ENCODE data around the gene NBPF3.
"Not testable (repeated sequence)": the region's sequence is repeated elsewhere in the genome, so short reads cannot be mapped to it uniquely, and the experiment has no call there.

NBPF3 gene

DNA sequence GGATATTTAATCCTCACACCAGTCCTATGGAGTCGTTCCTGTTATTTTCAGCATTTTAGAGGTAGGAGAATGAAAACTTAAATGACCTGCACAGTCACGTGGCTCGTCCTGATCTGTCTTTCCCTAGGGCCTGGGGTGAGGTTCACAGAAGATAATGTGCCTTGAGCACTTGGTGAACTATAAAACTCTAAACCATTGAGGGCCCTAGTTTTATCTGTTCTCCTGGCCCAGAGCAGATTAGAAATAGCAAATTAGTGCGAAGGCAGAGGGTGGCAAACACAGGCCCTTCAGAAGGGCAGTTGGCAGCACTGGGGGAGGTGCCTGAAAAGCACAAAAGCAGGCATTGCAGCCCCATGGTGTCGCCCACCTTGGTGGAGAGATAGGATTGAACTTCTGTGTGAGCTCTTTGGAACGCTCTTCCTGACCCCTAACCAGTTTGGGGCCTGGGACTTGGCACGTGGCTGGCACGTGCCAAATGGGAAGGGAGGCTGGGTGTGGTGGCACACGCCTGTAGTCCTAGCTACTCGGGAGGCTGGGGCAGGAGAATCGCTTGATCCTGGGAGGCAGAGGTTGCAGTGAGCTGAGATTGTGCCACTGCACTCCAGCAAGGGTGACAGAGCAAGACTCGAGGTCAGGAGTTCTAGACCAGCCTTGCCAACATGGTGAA lies 1.2 kb upstream of the NBPF3 start:
- DNase-seq: not testable (repeated sequence)

DNA sequence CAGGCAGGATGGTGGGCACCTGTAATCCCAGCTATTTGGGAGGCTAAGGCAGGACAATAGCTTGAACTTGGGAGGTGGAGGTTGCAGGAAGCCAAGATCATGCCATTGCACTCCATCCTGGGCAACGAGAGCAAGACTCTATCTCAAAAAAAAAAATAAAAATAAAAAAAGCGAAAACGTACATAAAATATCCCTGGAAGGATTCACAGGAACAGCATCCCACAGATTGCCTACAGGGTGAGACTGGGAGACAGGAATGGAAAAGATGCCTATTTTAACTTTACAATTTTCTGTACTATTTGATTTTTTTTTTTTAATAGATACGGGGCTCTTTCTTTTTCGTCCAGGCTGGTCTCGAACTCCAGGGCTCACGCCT lies 604 bp upstream of the NBPF3 start:
- no peak for DNase-seq

DNA sequence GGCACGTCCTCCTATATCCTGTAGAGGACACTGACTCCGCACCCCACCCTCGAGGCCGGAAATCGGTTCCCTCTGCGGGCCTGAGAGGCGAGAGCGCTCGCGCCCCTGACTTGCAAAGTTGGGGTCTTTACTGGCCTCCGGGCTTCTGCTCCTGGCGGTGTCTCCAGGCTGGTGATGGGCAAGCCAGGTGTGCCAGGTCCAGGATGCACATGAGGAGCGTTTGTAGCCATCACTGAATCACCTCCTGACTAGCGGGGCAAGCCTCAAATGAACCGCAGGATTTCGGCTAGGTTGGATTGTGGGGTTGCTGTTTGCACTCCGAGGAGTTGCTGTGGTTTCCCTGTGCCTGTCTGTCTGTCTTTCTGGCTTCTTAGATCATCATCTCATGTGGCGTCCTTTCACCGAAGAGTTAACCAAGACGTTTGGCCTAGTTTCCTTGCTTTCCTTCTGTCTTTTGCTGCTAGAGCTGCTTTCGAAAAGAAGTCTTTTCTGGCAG lies 741 bp downstream of the NBPF3 start:
- peak; percentile 30 to 48 for DNase-seq

DNA sequence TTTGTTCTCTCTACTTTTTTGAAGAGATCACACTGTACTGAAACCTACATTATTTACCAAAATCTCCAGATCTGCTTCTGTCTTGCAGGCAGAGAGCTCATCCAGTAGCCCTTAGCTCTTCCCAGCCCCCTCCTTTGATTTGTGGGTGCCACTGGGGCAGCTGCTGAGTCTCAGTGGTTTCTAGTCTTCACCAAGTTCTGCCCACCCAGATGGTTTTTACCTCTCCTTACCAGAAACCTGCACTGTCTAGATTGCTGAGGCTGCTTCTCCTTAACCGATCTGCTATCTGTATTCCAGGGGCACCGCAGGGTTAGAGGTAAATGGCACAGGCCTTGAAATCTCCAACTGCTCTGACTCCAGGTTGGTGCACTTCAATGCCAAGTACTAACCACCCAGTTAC lies 6.7 kb downstream of the NBPF3 start:
- DNase-seq: not testable (repeated sequence)

DNA sequence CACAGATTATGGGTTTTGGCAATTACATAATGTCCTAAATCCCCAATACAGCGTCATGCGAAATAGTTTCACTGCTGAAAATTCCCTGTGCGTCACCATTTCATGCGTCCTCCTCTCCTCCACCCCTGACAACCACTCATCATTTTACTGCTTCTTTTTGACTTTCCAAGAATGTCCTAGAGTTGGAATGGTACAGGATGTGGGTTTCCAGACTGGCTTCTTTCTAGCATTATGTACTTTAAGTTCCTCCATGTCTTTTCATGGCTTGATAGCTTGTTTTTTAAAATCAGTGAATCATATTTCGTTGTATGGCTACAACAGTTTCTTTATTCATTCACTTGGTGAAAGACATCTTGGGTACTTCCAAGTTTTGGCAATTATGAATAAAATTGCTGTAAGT lies 7.4 kb downstream of the NBPF3 start:
- DNase-seq: no peak

DNA sequence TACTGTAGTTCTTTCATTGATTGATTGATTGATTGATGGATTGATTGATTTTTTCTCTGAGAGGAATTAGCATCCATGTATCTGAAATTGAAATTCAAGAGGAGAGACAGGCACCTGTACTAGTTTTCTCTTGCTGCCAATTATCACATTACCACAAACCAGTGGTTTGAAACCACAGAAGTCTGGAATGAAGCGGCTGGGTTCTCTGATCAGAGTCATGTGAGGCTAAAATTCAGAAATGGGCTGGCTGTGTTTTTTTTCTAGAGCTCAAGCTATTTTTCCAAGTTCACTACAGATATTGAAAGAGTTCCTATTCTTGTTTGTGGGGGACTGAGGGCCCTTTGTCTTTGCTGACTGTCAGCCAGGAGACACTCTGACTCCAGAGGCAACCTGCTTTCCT lies 10.0 kb downstream of the NBPF3 start:
- no peak for DNase-seq

DNA sequence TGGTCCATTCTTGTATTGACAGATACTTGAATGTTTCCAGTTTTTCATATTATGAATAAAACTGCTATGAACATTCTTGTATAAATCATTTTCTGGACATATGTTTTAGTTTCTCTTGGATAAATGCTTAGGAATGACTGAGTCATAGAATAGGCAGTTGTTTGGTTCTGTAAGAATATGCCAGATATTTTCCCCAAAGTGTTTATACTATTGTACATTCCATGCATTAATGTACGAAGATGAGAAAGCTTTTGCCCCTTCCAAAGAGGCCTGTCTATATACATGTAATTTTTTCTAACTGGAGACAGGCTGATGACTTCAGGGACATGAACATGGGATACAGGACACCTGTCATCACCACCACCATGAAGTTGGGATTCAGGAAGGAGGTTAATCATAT lies 11.3 kb downstream of the NBPF3 start:
- DNase-seq: no peak

DNA sequence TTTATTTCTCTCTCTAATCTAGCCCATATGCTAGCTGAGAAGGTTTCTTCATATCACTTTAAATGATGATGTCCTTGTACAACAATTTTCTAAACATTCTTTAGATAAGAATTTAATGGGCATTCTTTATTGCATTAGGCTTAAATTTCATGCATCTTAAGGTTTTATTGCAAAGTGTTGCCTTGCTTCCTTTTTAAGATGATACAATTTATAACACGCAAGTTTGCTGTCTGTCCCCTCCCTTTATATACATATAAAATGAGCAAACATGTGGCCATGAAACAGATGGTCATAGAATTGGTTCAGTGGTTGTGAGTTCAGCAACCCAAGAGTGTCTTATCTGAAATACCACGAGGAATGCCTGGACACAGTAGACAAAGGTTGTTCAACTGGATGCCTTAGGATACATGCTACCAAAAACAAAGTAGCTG lies 12.1 kb downstream of the NBPF3 start:
- no peak for DNase-seq

DNA sequence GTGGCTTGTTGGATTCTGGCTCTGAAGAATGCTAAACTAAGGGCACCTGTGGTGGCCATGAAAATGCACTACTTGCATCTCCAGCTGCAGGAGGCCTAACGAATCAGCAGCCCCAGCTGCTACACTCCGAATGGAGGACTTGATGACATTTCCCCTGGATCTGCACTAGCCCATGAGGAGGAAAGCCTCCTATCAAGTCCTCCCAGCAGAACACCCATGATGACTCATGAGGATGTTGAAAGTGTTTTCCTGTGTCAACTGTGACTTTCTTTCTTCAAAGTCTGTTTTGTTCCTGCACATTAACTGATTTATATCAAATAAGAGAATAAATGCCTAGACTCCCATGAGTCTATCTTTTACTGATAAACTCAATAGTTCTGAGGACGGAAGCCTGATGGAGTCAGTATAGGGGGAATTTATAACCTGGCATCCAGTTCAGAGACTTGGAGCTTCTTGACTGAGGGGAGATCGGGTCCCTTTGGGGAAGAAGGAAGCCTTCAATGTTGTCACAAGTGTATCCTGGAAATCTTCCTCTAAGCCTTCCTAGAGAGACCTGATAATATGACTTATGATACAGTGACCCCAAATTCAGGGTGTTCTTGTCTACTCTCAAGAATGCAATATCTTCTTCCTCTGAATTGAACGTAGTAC lies 14.2 kb downstream of the NBPF3 start:
- DNase-seq: not testable (repeated sequence)

DNA sequence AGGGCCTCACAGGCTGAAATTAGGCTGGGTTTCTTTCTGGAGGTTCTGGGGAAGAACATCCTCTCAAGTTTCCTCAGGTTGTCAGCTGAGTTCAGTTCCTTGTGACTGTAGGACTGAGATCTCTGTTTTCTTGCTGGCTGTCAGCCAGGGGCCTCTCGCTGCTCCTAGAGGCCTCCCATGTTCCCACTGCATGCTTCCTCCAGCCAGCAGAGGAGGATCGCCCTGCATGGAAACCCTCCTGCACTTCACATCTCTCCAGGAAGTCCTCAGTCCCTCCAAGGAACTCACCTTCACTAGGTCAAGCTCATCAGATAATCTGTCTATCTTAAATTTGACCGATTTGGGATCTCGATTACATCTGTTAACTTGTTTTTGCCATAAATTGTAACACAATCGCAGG lies 15.0 kb downstream of the NBPF3 start:
- DNase-seq: not testable (repeated sequence)

DNA sequence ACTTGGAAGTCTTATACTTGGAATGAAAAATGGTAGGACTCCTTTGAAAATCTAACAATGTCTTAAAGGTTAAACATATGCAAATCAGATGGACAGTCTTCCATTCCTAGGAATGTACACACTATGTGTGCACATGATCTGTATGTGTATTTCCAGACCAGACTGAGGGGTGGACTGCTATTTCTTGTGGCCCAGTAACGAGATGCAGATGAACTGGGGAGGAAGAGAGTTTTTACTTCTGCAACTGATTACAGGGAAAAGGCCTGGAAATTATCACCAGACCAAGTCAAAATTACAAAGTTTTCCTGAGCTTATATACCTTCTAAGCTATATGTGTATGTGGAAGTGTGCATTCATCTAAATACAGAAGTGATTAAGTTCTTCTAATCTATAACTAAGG lies 17.7 kb downstream of the NBPF3 start:
- DNase-seq: no peak

DNA sequence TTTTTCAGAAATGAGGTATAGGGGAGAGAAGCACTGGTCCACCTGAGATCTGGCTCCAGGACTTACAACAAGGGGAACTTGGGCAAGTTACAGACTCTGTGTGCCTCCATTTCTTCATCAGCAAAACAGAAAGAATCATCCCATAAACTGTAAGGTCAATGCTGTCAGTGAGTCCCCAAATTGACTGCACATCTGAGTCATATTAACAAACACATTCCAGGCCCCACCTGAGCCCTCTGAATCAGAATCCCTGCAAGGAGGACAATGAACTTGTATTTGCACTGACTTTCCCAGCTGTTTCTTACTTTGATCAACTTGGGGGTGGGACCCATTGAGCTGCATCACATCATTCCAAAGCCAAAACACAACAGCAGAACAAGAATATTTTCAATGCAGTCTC lies 25.2 kb downstream of the NBPF3 start:
- not testable (repeated sequence) for DNase-seq

DNA sequence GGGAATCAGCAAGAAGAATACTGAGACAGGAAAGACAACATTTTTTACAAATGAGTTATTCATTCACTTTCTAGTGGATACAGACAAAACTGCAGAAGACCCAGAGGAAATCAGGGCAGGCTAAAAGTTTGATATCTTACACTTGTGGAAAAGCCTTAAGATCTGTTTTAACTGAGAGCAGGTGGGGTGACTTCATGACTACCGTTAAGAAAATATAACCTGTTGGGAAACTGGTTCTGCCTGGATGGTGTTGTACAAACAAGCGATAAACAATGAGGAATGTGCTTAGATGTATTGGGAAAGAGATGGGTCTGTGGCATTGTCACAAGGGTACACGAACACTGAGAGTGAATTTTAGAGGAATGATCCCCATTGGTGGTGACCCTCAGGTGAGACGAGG lies 28.0 kb downstream of the NBPF3 start:
- DNase-seq: not testable (repeated sequence)

DNA sequence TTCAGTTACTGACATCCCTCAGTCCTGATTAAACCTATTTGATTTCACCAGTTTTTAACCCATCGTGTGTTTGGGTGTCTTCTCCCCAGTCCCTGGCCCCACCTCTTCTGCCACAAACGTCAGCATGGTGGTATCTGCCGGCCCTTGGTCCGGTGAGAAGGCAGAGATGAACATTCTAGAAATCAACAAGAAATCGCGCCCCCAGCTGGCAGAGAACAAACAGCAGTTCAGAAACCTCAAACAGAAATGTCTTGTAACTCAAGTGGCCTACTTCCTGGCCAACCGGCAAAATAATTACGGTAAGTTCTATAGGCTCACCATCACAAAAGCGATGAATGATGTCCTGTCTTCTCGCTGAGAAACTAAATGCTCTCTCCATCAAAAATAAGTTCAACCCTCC lies 28.7 kb downstream of the NBPF3 start:
- peak; percentile 36 to 37 for DNase-seq

DNA sequence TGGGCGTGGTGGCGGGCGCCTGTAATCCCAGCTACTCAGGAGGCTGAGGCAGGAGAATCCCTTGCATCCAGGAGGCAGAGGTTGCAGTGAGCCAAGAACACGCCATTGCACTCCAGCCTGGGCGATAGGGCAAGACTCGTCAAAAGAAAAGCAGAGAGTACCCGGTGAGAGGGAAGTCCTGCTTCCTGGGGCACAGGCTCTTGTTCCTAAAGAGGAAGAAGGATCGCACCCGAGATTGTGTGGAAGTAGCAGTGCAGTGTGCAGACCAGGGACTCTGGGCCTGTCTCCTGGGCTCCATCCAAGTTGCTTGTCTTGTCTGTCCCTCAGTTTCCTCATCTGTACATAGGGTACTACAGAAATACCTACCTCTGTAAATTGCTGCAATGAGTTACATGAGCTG lies 29.6 kb downstream of the NBPF3 start:
- DNase-seq: no peak

DNA sequence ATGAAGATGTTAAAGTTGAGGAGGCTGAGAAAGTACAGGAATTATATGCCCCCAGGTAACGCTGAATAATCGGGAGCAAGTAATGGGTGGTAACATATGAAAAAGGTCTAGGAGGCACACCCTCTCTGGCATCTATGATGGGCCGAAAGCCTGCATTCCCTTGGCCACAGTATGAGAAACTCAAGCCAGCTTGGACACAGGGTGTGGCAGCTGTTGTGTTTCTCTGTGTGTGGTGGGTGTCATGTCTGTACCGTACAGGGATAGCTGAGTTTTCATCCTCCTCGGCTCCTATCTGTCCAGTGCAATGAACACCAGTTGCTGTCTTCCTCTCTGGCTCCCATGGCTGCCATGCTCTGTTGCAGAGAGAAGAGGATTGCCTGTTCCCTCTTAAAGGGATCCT lies 32.9 kb downstream of the NBPF3 start:
- DNase-seq: no peak

DNA sequence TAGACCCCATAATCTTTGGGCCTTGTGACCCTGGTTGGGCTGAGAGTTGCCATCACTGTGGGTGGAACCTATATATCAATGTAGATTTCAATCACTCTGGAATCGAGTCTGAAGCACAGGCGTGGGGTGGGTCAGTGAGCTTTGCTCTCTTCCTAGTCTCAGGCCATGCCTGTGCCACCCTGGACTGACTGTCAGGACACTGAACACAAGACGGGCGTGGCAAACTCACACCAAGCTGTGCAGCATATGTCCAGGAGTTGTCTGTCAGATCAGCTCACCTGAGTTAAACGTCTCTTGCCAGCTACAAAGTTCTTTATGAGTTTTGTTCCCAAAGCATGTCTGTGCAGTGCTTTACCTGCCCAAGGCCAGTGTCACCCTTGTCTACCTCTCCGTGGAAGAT lies 38.4 kb downstream of the NBPF3 start:
- DNase-seq: no peak

DNA sequence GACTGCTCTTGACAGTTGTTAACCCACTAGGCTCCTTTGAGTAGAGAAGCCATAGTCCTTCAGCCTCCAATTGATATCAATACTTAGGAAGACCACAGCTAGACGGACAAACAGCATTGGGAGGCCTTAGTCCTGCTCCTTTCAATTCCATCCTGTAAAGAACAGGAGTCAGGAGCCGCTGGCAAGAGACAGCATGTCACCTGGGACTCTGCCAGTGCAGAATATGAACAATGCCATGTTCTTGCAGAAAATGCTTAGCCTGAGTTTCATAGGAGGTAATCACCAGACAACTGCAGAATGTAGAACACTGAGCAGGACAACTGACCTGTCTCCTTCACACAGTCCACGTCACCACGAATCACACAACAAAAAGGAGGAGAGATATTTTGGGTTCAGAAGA lies 43.9 kb downstream of the NBPF3 start:
- DNase-seq: not testable (repeated sequence)

DNA sequence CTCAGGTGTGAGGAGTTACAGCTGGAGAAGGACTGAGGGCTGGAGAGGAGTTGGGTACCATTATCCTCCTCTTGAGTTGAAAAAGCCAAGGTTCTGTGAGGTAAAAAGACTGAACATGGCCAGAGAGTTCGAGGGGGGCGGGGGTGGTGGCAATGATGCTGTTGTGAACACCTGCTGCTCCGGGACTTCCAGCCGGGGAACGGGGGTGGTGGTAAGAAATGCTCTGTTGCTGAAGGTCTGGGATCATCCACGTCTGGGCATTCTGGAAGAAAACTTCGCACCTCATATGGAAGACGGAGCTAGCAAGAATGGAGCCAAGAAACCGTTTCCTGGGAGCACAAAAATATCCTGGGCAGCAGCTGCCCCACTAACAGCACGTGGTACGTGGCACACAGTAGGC lies 49.2 kb downstream of the NBPF3 start:
- DNase-seq: no peak

DNA sequence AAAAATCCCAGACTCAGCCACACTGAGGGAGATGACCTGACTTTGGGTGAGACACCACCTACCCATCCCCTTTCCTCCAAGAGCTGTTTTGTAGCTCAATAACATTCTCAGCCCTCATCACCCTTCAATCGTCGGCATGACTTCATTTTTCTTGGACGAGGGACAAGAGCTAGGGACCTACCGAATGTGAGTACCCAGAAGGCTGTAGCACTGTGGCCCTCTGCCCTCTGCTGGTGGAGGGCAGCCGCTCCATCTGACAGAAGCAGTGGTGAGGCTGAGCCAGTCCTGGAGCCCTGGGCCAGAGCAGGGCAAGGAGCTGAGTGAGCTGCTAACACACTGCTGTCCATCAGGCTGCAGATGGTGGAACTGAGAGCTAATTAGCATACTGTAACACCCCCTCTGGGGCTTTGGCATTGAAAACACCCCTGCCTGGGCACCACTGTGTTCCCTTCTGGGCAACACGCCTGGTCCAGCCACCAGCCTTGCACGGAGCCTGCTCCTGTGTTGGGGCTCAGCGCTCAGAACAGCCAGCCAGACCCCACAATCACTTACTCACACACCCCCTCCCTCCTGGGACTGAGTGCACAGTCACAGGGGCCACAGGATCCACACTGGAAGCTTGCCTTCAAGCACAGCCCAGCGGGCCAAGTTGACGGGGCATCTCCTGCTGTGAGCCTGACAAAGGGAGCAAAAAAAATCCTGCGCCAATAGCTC lies 51.0 kb downstream of the NBPF3 start:
- DNase-seq: peak; percentile 37 to 52

DNA sequence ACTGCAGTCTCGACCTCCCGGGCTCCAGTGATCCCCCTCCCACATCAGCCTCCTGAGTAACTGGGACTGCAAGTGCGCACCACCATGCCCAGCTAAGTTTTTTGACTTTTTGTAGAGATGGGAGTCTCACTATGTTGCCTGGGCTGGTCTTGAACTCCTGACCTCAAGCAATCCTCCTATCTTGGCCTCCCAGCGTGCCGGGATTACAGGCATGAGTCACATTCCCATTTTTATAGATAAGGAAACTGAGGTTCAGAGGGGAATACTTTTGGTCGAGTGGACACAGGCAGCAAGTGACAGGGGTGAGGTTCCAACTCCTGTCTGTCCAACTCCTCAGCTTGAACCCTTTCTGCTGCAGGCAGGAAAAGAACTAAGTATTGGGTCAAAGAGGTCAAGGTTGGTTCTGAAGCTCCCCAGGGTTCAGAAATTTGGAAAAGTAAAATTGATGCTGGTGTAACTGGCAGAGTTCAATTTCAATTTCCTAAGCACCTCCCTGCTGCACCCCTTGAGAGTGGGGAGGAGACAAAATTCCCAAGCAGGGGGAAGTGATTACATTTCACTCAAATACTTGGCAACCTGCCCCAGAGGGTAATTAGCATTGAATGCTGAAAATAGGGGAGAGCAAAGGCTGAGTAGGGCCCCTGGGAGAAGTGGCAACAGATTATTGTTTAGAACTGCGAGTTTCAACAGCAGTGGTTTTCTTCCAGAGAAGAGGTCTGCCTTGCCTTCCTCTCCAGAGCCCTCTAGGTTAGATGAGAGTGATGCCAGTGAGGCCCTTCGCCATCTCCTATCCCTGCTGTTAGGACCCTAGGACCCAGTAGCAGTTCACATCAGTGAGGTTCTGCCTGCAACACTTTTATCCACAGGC lies 51.8 kb downstream of the NBPF3 start:
- DNase-seq: no peak

DNA sequence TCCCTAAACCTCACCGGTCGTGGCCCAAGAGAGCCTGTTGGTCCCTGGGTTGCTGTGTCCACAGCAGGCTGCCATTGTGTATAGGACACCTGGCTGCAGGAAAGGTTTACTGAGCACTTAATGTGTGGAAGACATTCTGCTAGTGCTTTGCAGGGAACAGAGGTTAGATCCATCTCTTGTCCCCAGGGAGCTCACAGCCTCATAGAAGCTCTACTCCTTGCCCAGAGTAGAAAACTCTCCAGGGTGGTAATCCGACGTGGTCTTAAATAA lies 52.4 kb downstream of the NBPF3 start:
- no peak for DNase-seq

DNA sequence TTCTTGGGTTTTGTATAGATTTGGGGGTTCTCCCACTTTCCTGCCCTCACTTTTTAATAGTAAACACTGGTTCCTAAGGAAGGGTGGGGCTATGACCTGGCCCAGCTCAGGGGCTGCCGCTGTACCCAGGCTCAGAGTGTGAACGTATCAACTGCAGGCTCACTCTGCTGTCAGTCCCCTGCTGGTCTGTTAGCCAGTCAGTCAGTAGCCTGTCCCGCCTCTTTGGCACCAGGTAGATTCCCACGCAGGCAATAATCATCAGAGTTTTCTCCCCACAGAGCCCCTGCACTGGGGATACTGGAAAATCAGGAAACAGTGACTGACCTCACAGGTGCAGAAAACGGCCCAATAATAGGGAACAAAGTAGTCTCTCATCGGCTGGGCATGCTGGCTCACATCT lies 54.3 kb downstream of the NBPF3 start:
- DNase-seq: no peak
